ENCODE measurements around the gene YPEL4. TPM values are rescaled to one million over a fixed set of nuclear protein-coding genes. Genes with fewer than 3 reads are reported as not detected.

YPEL4 gene
- total RNA-seq, 1 donor from 2014 or later, result 0.33 TPM

GRCh38 chr11:57596266-57596885, 53.3 kb downstream of the YPEL4 start:
- ATAC-seq, result peak; percentile 53
- peak; percentile 76 for DNase-seq (ENCODE audit: low spot score)

Other genes with a start within 250 kb of the YPEL4 start
- 127 TPM for gene SLC43A3, start 222.8 kb downstream of the YPEL4 start, total RNA-seq
- gene RTN4RL2, start 189.4 kb downstream of the YPEL4 start, total RNA-seq, result 22.0 TPM
- 115 TPM for gene SLC43A1, start 134.2 kb downstream of the YPEL4 start, total RNA-seq
- 39.3 TPM for gene TIMM10, start 119.2 kb downstream of the YPEL4 start, total RNA-seq
- gene SMTNL1, start 112.3 kb downstream of the YPEL4 start, total RNA-seq, result not detected
- 53.0 TPM for gene UBE2L6, start 82.2 kb downstream of the YPEL4 start, total RNA-seq
- gene SERPING1, start 52.2 kb downstream of the YPEL4 start, total RNA-seq, result 1,854 TPM
- 6.1 TPM for gene CLP1, start 7.8 kb upstream of the YPEL4 start, total RNA-seq
- 26.3 TPM for gene ZDHHC5, start 18.2 kb upstream of the YPEL4 start, total RNA-seq
- gene MED19, start 62.3 kb upstream of the YPEL4 start, total RNA-seq, result 6.1 TPM
- gene TMX2, start 62.7 kb upstream of the YPEL4 start, total RNA-seq, result 43.0 TPM
- 67.9 TPM for gene SELENOH, start 91.6 kb upstream of the YPEL4 start, total RNA-seq
- not detected for gene BTBD18, start 101.9 kb upstream of the YPEL4 start, total RNA-seq
- 98.1 TPM for gene CTNND1, start 111.9 kb upstream of the YPEL4 start, total RNA-seq